ENCODE data around the gene BIN1. TPM values are rescaled to one million over a fixed set of nuclear protein-coding genes. Genes with fewer than 3 reads are reported as not detected.

Gene BIN1
- polyA plus RNA-seq, 1 donor from 2014 or later = 61.9 TPM

GRCh38 chr2:127102521-127103242, 4.3 kb downstream of the BIN1 start:
- Histone ChIP-seq H3K9me2 (ENCODE audit: insufficient read depth, low read length) (no peaks in the 10 kb centered on the region), H3K36me3 (ENCODE audit: insufficient read depth, low read length) (no peaks in the 10 kb centered on the region), H3K9ac (ENCODE audit: low read length) (no peak overlapping the region)

More at GRCh38 chr2:127102521-127103242, 4.3 kb downstream of the BIN1 start:
- no peak overlapping the region for H3K4me2 ChIP-seq (ENCODE audit: low read length)
- no peak overlapping the region for H3K4me3 ChIP-seq (ENCODE audit: low read length)
- H3K27me3 ChIP-seq (ENCODE audit: insufficient read depth, low read depth, low read length) = peaks cover 4% of the 10 kb centered on the region
- no peaks in the 10 kb centered on the region for H4K20me1 ChIP-seq (ENCODE audit: insufficient read depth)
- no peak overlapping the region for H2AFZ ChIP-seq (ENCODE audit: low read depth, low read length)
- TF ChIP-seq CTCF (IDR thresholded peaks at IDR 0.05; ENCODE audit: poor library complexity, severe bottlenecking) = no peak
- no peak for TF ChIP-seq TAF1 (IDR thresholded peaks at IDR 0.05; ENCODE audit: low read depth)
- no peak for TF ChIP-seq POLR2AphosphoS5 (IDR thresholded peaks at IDR 0.05)
- TF ChIP-seq SMC3 (conservative IDR thresholded peaks at IDR 0.05; ENCODE audit: poor library complexity) = no peak
- no peak for TF ChIP-seq RAD21 (conservative IDR thresholded peaks at IDR 0.05)
- TF ChIP-seq REST (IDR thresholded peaks at IDR 0.05; ENCODE audit: borderline replicate concordance) = no peak
- TF ChIP-seq MXI1 (conservative IDR thresholded peaks at IDR 0.05; ENCODE audit: poor library complexity, severe bottlenecking) = no peak
- TF ChIP-seq EP300 (conservative IDR thresholded peaks at IDR 0.05; ENCODE audit: poor library complexity, severe bottlenecking) = no peak
- TF ChIP-seq EZH2 (IDR thresholded peaks at IDR 0.05; ENCODE audit: borderline replicate concordance, insufficient read depth, low read length, poor library complexity, severe bottlenecking) = no peak
- no peak overlapping the region for H3K27ac ChIP-seq (ENCODE audit: low read length)
- H3K79me2 ChIP-seq (replicated peaks; ENCODE audit: insufficient read depth, low read length) = peaks cover 10% of the 10 kb centered on the region
- no peaks in the 10 kb centered on the region for H3F3A ChIP-seq (ENCODE audit: insufficient read depth, low read length, poor library complexity, severe bottlenecking)
- H3K9me3 ChIP-seq (ENCODE audit: low read length) = no peaks in the 10 kb centered on the region
